Endothelial cell of umbilical vein (primary cell): ENCODE data around the gene RHOA. TPM values are rescaled to one million over a fixed set of nuclear protein-coding genes. Genes with fewer than 3 reads are reported as not detected.

Experiments
- BruUV-seq: library from RNA; stranded (reverse); fragments of 400-500 nt; replicated peaks from 2 replicates; lab custom pipeline; 2021; lab: Mats Ljungman, UMichigan
- CTCF ChIA-PET: fragments of 300-600, 350-600 bp; sonication (Branson Sonifier 250); formaldehyde crosslinking; loops from one replicate; lab custom pipeline; 2021; ENCODE audit warnings: antibody characterized with exemption, inconsistent platforms; lab: Charles Lee
- POLR2A ChIA-PET: fragments of 300-600, 350-600 bp; sonication (Branson Sonifier 250); formaldehyde crosslinking; loops from one replicate; lab custom pipeline; 2021; ENCODE audit warnings: antibody characterized with exemption, inconsistent platforms; lab: Charles Lee
- DNase-seq: peaks from one replicate; pipeline ENCODE4 v3.0.0-alpha.2; 2011; ENCODE audit warnings: low read depth, low spot score
- FAIRE-seq: peaks from 2 replicates; lab custom pipeline; 2011; peaks lifted over from hg19 to GRCh38; lab: Jason Lieb, UNC
- H2AFZ ChIP-seq: 2 replicates; pipeline ENCODE4 v1.6.0; 2012; ENCODE audit warnings: low read depth, low read length, control low read depth, inconsistent platforms
- H3K27ac ChIP-seq: 2 replicates; pipeline ENCODE4 v1.5.1; 2011; ENCODE audit warnings: low read depth, mild to moderate bottlenecking, control low read depth, low read length, moderate library complexity; ENCODE audit not compliant: insufficient read depth
- H3K27me3 ChIP-seq, 2 experiments: 2 replicates each; pipeline versions ENCODE4 v1.6.0 to v1.6.1; 2011; ENCODE audit warnings: low read length in 2 of 2, mixed read lengths in 1 of 2; ENCODE audit not compliant: control insufficient read depth in 2 of 2, insufficient read depth in 2 of 2
- H3K36me3 ChIP-seq, 2 experiments: 2 replicates in 1 of 2; 3 replicates in 1 of 2; pipeline ENCODE4 v1.5.1; 2011; ENCODE audit warnings: low read length in 2 of 2, mild to moderate bottlenecking in 1 of 2, moderate library complexity in 1 of 2; ENCODE audit not compliant: control insufficient read depth in 2 of 2, insufficient read depth in 2 of 2; ENCODE audit errors: extremely low read depth in 1 of 2
- H3K4me1 ChIP-seq: 3 replicates; pipeline ENCODE4 v1.5.1; 2011; ENCODE audit warnings: mild to moderate bottlenecking, low read length; ENCODE audit not compliant: control insufficient read depth, insufficient read depth; ENCODE audit errors: extremely low read depth
- H3K4me2 ChIP-seq: 2 replicates; pipeline ENCODE4 v1.6.1; 2011; ENCODE audit warnings: low read length, control low read depth, mixed read lengths; ENCODE audit not compliant: insufficient read depth
- H3K4me3 ChIP-seq, 3 experiments: fragments of 200-600 bp in 1 of 3; sonication (generic), shearing (Covaris generic) in 1 of 3; replicated peaks in 1 of 3; 2 replicates each; pipeline ENCODE4 v1.5.1; 2011 to 2016; ENCODE audit warnings: control low read depth in 3 of 3, low read length in 3 of 3, mild to moderate bottlenecking in 2 of 3, inconsistent platforms in 1 of 3, low read depth in 1 of 3, moderate library complexity in 1 of 3; ENCODE audit not compliant: insufficient read depth in 1 of 3
- H3K79me2 ChIP-seq: 2 replicates; pipeline ENCODE4 v1.6.0; 2012; ENCODE audit warnings: low read length, inconsistent platforms; ENCODE audit not compliant: control insufficient read depth, insufficient read depth
- H3K9ac ChIP-seq: replicated peaks from 2 replicates; pipeline ENCODE3; 2011; ENCODE audit warnings: low read length, control low read depth; ENCODE audit not compliant: insufficient read depth; ENCODE audit errors: extremely low read depth
- H3K9me1 ChIP-seq: replicated peaks from 3 replicates; pipeline ENCODE4 v1.6.0; 2011; ENCODE audit warnings: mild to moderate bottlenecking, low read length; ENCODE audit not compliant: control insufficient read depth, insufficient read depth; ENCODE audit errors: extremely low read depth
- H3K9me3 ChIP-seq: replicated peaks from 2 replicates; pipeline ENCODE4 v1.5.1; 2012; ENCODE audit warnings: low read length, inconsistent platforms; ENCODE audit not compliant: control insufficient read depth, insufficient read depth
- H4K20me1 ChIP-seq: replicated peaks from 2 replicates; pipeline ENCODE3; 2011; ENCODE audit warnings: mild to moderate bottlenecking, low read length; ENCODE audit not compliant: control insufficient read depth, insufficient read depth; ENCODE audit errors: extremely low read depth
- EZH2 ChIP-seq: IDR thresholded peaks from 2 replicates; pipeline ENCODE4 v1.6.1; 2012; ENCODE audit warnings: borderline replicate concordance, low read depth, mild to moderate bottlenecking, moderate library complexity, low read length, inconsistent platforms; ENCODE audit not compliant: severe bottlenecking
- FOS ChIP-seq: IDR thresholded peaks from 2 replicates; pipeline ENCODE4 v1.6.1; 2011; ENCODE audit warnings: mild to moderate bottlenecking, low read length, moderate library complexity, borderline replicate concordance; ENCODE audit not compliant: insufficient read depth
- GATA2 ChIP-seq: IDR thresholded peaks from 2 replicates; pipeline ENCODE4 v1.7.0; 2011; ENCODE audit warnings: low read depth, mild to moderate bottlenecking, moderate library complexity, mixed read lengths, low read length; ENCODE audit not compliant: insufficient read length, insufficient read depth
- JUN ChIP-seq: IDR thresholded peaks from 2 replicates; pipeline ENCODE4 v1.6.1; 2011; ENCODE audit warnings: borderline replicate concordance, low read depth; ENCODE audit not compliant: insufficient read length, insufficient read depth
- MAX ChIP-seq: IDR thresholded peaks from 2 replicates; pipeline ENCODE4 v1.6.1; 2011; ENCODE audit not compliant: insufficient read depth, insufficient read length
- MYC ChIP-seq: IDR thresholded peaks from one replicate; pipeline ENCODE4 v1.6.1; 2011; ENCODE audit warnings: mild to moderate bottlenecking, low read depth, low read length
- POLR2A ChIP-seq: IDR thresholded peaks from 2 replicates; pipeline ENCODE4 v1.6.1; 2012; ENCODE audit warnings: low read depth, mild to moderate bottlenecking, control low read depth, low read length
- POLR2AphosphoS5 ChIP-seq: IDR thresholded peaks from 2 replicates; pipeline ENCODE4 v1.6.1; 2012; ENCODE audit warnings: low read depth, mild to moderate bottlenecking, control low read depth, low read length, moderate library complexity; ENCODE audit not compliant: insufficient read depth
- dilution Hi-C: fragments of 300-500 bp; cut with MboI; formaldehyde crosslinking; loops from one replicate; pipeline ENCODE4 v1.15.0; 2019; ENCODE audit warnings: low sequenced_read_pairs; ENCODE audit not compliant: extremely low pct_ligation_motif_present
- intact Hi-C: fragments of 100-400 bp; cut with micrococcal nuclease; formaldehyde crosslinking; loops from one replicate; pipeline ENCODE4 v1.10.0; 2022
- polyA plus RNA-seq, 4 experiments: library from polyadenylated mRNA; depleted of rRNA in 3 of 4; stranded (reverse) in 3 of 4; unstranded in 1 of 4; fragments of >200 nt; gene quantifications; 2 replicates each; pipeline versions ENCODE4 v1.2.1 to v1.2.3, GENCODE V29; 2011 to 2012; ENCODE audit warnings: missing spikeins in 1 of 4
- total RNA-seq: library from RNA; stranded (reverse); gene quantifications from 2 replicates; pipeline ENCODE4 v1.2.3, GENCODE V29; 2021
- TF ChIP-seq, protein P1 (sequence below), 2 donors: IDR thresholded peaks; 1 replicate in 1 of 2; 2 replicates in 1 of 2; pipeline ENCODE4 v1.5.1; 2011; ENCODE audit warnings: low read length in 2 of 2, mild to moderate bottlenecking in 2 of 2, moderate library complexity in 2 of 2, control low read depth in 1 of 2, inconsistent platforms in 1 of 2, low read depth in 1 of 2; ENCODE audit not compliant: insufficient read depth in 1 of 2; ENCODE audit errors: extremely low read depth in 1 of 2

RHOA gene
- total and polyA plus RNA-seq, 2 donors (not counting 3 experiments of a cell fraction or from before 2014, with no cell fraction given): 450 to 580 TPM

GRCh38 chr3:49351521-49352011 lies 60.2 kb downstream of the RHOA start:
- FAIRE-seq (peak; percentile 76), DNase-seq (peak; percentile 70)
- H3K27me3 ChIP-seq: no peaks in the 10 kb centered on the region
- no TSS peak for BruUV-seq
- H3K36me3 ChIP-seq: peaks cover 3 to 4% of the 10 kb centered on the region in 2 experiments
- H3K27ac ChIP-seq: peak overlapping the region; percentile 1
- peak overlapping the region; percentile 9 for H2AFZ ChIP-seq
- dilution Hi-C loops: no loop called here
- intact Hi-C loops: no loop called here
- H3K4me2 ChIP-seq: no peak overlapping the region
- H3K4me1 ChIP-seq: peaks cover 29% of the 10 kb centered on the region
- H3K4me3 ChIP-seq: no peak overlapping the region
- POLR2A ChIA-PET: interaction anchor here (1.0 kb wide), 1 partner anchor 11 kb away, joined by 4 read pairs; no protein-coding TSS in a partner anchor
- TF ChIP-seq EZH2: no peak
- TF ChIP-seq FOS: peak; percentile 29
- no peak for TF ChIP-seq JUN
- no peak for TF ChIP-seq GATA2
- H3K79me2 ChIP-seq: peaks cover 6% of the 10 kb centered on the region
- no peaks in the 10 kb centered on the region for H3K9me1 ChIP-seq
- CTCF ChIA-PET: interaction anchor here (0.6 to 3.8 kb wide), 3 partner anchors 12 to 97 kb away, joined by 3 to 24 read pairs (median 8); partner anchors contain the start of gene USP4
- H4K20me1 ChIP-seq: no peaks in the 10 kb centered on the region
- H3K9ac ChIP-seq: no peak overlapping the region
- no peaks in the 10 kb centered on the region for H3K9me3 ChIP-seq

- no peak overlapping the region for H3K4me3 ChIP-seq
- BruUV-seq: no TSS peak
- TF ChIP-seq FOS (no peak), MYC (no peak), JUN (no peak), POLR2A (no peak), EZH2 (no peak), POLR2AphosphoS5 (no peak), MAX (no peak), GATA2 (no peak)
- TF ChIP-seq, protein P1, sequence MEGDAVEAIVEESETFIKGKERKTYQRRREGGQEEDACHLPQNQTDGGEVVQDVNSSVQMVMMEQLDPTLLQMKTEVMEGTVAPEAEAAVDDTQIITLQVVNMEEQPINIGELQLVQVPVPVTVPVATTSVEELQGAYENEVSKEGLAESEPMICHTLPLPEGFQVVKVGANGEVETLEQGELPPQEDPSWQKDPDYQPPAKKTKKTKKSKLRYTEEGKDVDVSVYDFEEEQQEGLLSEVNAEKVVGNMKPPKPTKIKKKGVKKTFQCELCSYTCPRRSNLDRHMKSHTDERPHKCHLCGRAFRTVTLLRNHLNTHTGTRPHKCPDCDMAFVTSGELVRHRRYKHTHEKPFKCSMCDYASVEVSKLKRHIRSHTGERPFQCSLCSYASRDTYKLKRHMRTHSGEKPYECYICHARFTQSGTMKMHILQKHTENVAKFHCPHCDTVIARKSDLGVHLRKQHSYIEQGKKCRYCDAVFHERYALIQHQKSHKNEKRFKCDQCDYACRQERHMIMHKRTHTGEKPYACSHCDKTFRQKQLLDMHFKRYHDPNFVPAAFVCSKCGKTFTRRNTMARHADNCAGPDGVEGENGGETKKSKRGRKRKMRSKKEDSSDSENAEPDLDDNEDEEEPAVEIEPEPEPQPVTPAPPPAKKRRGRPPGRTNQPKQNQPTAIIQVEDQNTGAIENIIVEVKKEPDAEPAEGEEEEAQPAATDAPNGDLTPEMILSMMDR (IDR thresholded peaks at IDR 0.05; ENCODE audit: extremely low read depth in 1 of 2, insufficient read depth in 1 of 2, low read depth in 1 of 2, low read length in 2 of 2): no peak
Observed at GRCh38 chr3:49349348-49350114, 62.2 kb downstream of the RHOA start.

More at GRCh38 chr3:49349348-49350114, 62.2 kb downstream of the RHOA start:
- no peak overlapping the region for H2AFZ ChIP-seq
- FAIRE-seq (no peak), DNase-seq (peak; percentile 76)
- peaks cover 36% of the 10 kb centered on the region for H3K4me1 ChIP-seq
- no peaks in the 10 kb centered on the region for H3K9me3 ChIP-seq
- H3K9me1 ChIP-seq: no peaks in the 10 kb centered on the region
- ChIA-PET POLR2A (no interaction called here), CTCF (interaction anchor here (0.9 to 1.4 kb wide), 2 partner anchors 9 to 100 kb away, joined by 3 to 5 read pairs; partner anchors contain the start of gene USP4)
- H3K79me2 ChIP-seq: no peaks in the 10 kb centered on the region
- H3K27ac ChIP-seq: no peak overlapping the region
- dilution Hi-C loops: no loop called here
- H3K9ac ChIP-seq: no peak overlapping the region
- no peaks in the 10 kb centered on the region for H3K36me3 ChIP-seq
- H4K20me1 ChIP-seq: no peaks in the 10 kb centered on the region
- H3K4me2 ChIP-seq: no peak overlapping the region
- no peaks in the 10 kb centered on the region for H3K27me3 ChIP-seq
- intact Hi-C loops: no loop called here
